K562 (cell line): ENCODE data around the gene CACNA2D3. TPM values are rescaled to one million over a fixed set of nuclear protein-coding genes. Genes with fewer than 3 reads are reported as not detected.

ENCODE experiments used
- ATAC-seq: fragments of 200-7000 bp; cut with Tn5 transposase; 3 replicates; pipeline ENCODE4 v1.9.1; 2020; ENCODE audit warnings: moderate library complexity
- BruUV-seq: library from RNA; stranded (reverse); fragments of 400-500 nt; replicated peaks from 2 replicates; lab custom pipeline; 2021; lab: Mats Ljungman, UMichigan
- CTCF ChIA-PET: fragments of 300-600 bp; formaldehyde crosslinking; extraction: SDS; loops from one replicate; lab custom pipeline; 2021; ENCODE audit warnings: low intra/inter-chr PET ratio; lab: Yijun Ruan, JAX
- POLR2A ChIA-PET: fragments of 300-600, 350-650 bp; sonication (Branson Sonifier 250); formaldehyde crosslinking; extraction: SDS; loops from one replicate; lab custom pipeline; 2021; ENCODE audit warnings: antibody characterized with exemption, inconsistent platforms; lab: Yijun Ruan, JAX
- DNase-seq, 4 experiments: peaks; one replicate each; pipeline versions ENCODE4 v3.0.0 to v3.0.0-alpha.2; 2011 to 2018; ENCODE audit warnings: low spot score in 3 of 4, mixed read lengths in 3 of 4; ENCODE audit errors: extremely low read depth in 1 of 4
- FAIRE-seq: peaks from 2 replicates; lab custom pipeline; 2011; peaks lifted over from hg19 to GRCh38; lab: Jason Lieb, UNC
- H2AFZ ChIP-seq: 2 replicates; pipeline ENCODE4 v1.6.0; 2011; ENCODE audit warnings: low read depth, low read length, control low read depth, inconsistent platforms
- H3K27ac ChIP-seq: fragments of 200-600 bp; 3 replicates; pipeline ENCODE4 v1.8.0; 2011; ENCODE audit warnings: low read depth, mild to moderate bottlenecking, control low read depth, inconsistent platforms, low read length, moderate library complexity, mixed read lengths; ENCODE audit errors: extremely low read depth
- H3K27me3 ChIP-seq, 2 experiments: fragments of 300-600 bp in 1 of 2; 2 replicates in 1 of 2; 3 replicates in 1 of 2; pipeline versions ENCODE4 v1.6.0 to v1.8.0; 2011; ENCODE audit warnings: inconsistent platforms in 2 of 2, low read length in 2 of 2, mild to moderate bottlenecking in 1 of 2, mixed read lengths in 1 of 2, moderate library complexity in 1 of 2; ENCODE audit not compliant: control insufficient read depth in 2 of 2, insufficient read depth in 2 of 2
- H3K36me3 ChIP-seq: fragments of 300-600 bp; 3 replicates; pipeline ENCODE4 v1.8.0; 2011; ENCODE audit warnings: mild to moderate bottlenecking, low read length, inconsistent platforms; ENCODE audit not compliant: control insufficient read depth, insufficient read depth
- H3K4me1 ChIP-seq, 2 experiments: fragments of 200-600 bp in 1 of 2; replicated peaks in 1 of 2; 2 replicates in 1 of 2; 3 replicates in 1 of 2; pipeline versions ENCODE4 v1.5.1 to v1.8.0; 2011; ENCODE audit warnings: inconsistent platforms in 2 of 2, low read length in 2 of 2, mild to moderate bottlenecking in 1 of 2, mixed read lengths in 1 of 2, moderate library complexity in 1 of 2; ENCODE audit not compliant: control insufficient read depth in 2 of 2, insufficient read depth in 2 of 2
- H3K4me2 ChIP-seq: 2 replicates; pipeline ENCODE4 v1.6.1; 2011; ENCODE audit warnings: low read length, control low read depth, inconsistent platforms, mixed read lengths; ENCODE audit not compliant: insufficient read depth
- H3K4me3 ChIP-seq: fragments of 200-600 bp; sonication (generic), shearing (Covaris generic); 2 replicates; pipeline ENCODE4 v1.5.1; 2016; ENCODE audit warnings: control low read depth, inconsistent platforms
- H3K79me2 ChIP-seq: fragments of 200-600 bp; 3 replicates; pipeline ENCODE4 v1.8.0; 2011; ENCODE audit warnings: low read length, inconsistent platforms; ENCODE audit not compliant: control insufficient read depth, insufficient read depth
- H3K9ac ChIP-seq, 2 experiments: 2 replicates each; pipeline versions ENCODE4 v1.6.0 to v1.6.1; 2011; ENCODE audit warnings: low read depth in 2 of 2, low read length in 2 of 2, control low read depth in 1 of 2, inconsistent platforms in 1 of 2, mild to moderate bottlenecking in 1 of 2, mixed read lengths in 1 of 2; ENCODE audit not compliant: insufficient read depth in 1 of 2
- H3K9me1 ChIP-seq: one replicate; pipeline ENCODE4 v1.6.0; 2011; ENCODE audit warnings: inconsistent platforms, mild to moderate bottlenecking, low read length, moderate library complexity; ENCODE audit not compliant: control insufficient read depth, insufficient read depth
- H3K9me3 ChIP-seq: replicated peaks from 2 replicates; pipeline ENCODE4 v1.5.1; 2011; ENCODE audit warnings: low read depth, low read length, inconsistent platforms; ENCODE audit not compliant: control insufficient read depth, insufficient read depth
- H4K20me1 ChIP-seq: replicated peaks from 2 replicates; pipeline ENCODE4 v1.6.1; 2011; ENCODE audit warnings: low read length, inconsistent platforms, mixed read lengths; ENCODE audit not compliant: control insufficient read depth, insufficient read depth
- ARID4B ChIP-seq: sonication (generic); formaldehyde crosslinking; IDR thresholded peaks from 2 replicates; pipeline ENCODE4 v1.8.0; 2022; ENCODE audit warnings: mild to moderate bottlenecking, missing genetic modification reagents
- CHCHD3 ChIP-seq: fragments of 250-450 bp; sonication (Bioruptor Pico); IDR thresholded peaks from 2 replicates; pipeline ENCODE4 v2.1.2; 2022; ENCODE audit warnings: mild to moderate bottlenecking
- ERF ChIP-seq: fragments of 450-650 bp; formaldehyde crosslinking; IDR thresholded peaks from 2 replicates; pipeline ENCODE4 v1.4.0; 2020; ENCODE audit warnings: mild to moderate bottlenecking, mixed read lengths
- GATA2 ChIP-seq: sonication (generic); formaldehyde crosslinking; IDR thresholded peaks from 2 replicates; pipeline ENCODE4 v1.4.0; 2020; ENCODE audit warnings: mild to moderate bottlenecking, missing genetic modification reagents
- HDAC3 ChIP-seq: fragments of 450-650 bp; IDR thresholded peaks from 2 replicates; pipeline ENCODE4 v1.6.1; 2018; ENCODE audit warnings: borderline replicate concordance, mild to moderate bottlenecking, moderate library complexity; ENCODE audit not compliant: partially characterized antibody
- HES1 ChIP-seq: fragments of 450-650 bp; IDR thresholded peaks from 2 replicates; pipeline ENCODE4 v1.6.1; 2016; ENCODE audit warnings: low read depth, mild to moderate bottlenecking, moderate library complexity
- TFE3 ChIP-seq: fragments of 450-650 bp; formaldehyde crosslinking; IDR thresholded peaks from 2 replicates; pipeline ENCODE4 v1.4.0; 2020; ENCODE audit warnings: mild to moderate bottlenecking, mixed read lengths
- ZBTB1 ChIP-seq: sonication (generic); formaldehyde crosslinking; IDR thresholded peaks from 2 replicates; pipeline ENCODE4 v1.8.1; 2023; ENCODE audit warnings: missing genetic modification reagents, low read depth, mild to moderate bottlenecking, borderline replicate concordance
- ZFP91 ChIP-seq: sonication (generic); formaldehyde crosslinking; IDR thresholded peaks from 2 replicates; pipeline ENCODE4 v1.8.0; 2022; ENCODE audit warnings: mild to moderate bottlenecking, missing genetic modification reagents
- WGBS: fragments of 100-300 bp; shearing (Covaris generic); methylation state at CpG from one replicate; pipeline ENCODE4 v1.1.6; 2016; ENCODE audit warnings: low coverage, mixed read lengths; ENCODE audit not compliant: insufficient coverage; ENCODE audit errors: missing lambda C conversion rate; 5-methylcytosine and 5-hydroxymethylcytosine counted together
- in situ Hi-C: fragments of 300-500 bp; cut with MboI; formaldehyde crosslinking; loops from 4 replicates; pipeline ENCODE4 v1.15.0; 2018; ENCODE audit warnings: inconsistent platforms, mixed read lengths
- intact Hi-C: fragments of 100-400 bp; cut with micrococcal nuclease; formaldehyde crosslinking; loops from 2 replicates; pipeline ENCODE4 v1.14.2; 2022
- polyA plus RNA-seq, 8 experiments: library from polyadenylated mRNA; depleted of rRNA in 4 of 8; stranded (reverse) in 5 of 8; unstranded in 3 of 8; fragments of >200 nt; fragmentation: Nextera tagmentation in 2 of 8; fragmentation: Illumina TruSeq in 1 of 8; extraction: Ambion mirVana in 2 of 8; extraction: Trizol in 1 of 8; gene quantifications; 2 replicates each; pipeline versions ENCODE4 v1.2.1 to v1.2.3, GENCODE V29; 2011 to 2014; ENCODE audit warnings: inconsistent platforms in 1 of 8, missing spikeins in 1 of 8
- total RNA-seq, 7 experiments: library from RNA; depleted of rRNA in 6 of 7; stranded (reverse); fragments of >200 nt in 6 of 7; fragmentation: Illumina TruSeq in 2 of 7; extraction: Trizol in 2 of 7; gene quantifications; 2 replicates each; pipeline versions ENCODE4 v1.2.1 to v1.2.3, GENCODE V29; 2011 to 2021; ENCODE audit warnings: low replicate concordance in 1 of 7

Gene CACNA2D3
- total and polyA plus RNA-seq, 9 of the 15 experiments (the other 6 are each of a cell fraction or from before 2014, with no cell fraction given) = 0.01 TPM; not detected in 8

GRCh38 chr3:54814224-54814623 is 691.9 kb downstream of the CACNA2D3 start:
- Histone ChIP-seq H3K4me3 (no peak overlapping the region), H2AFZ (no peak overlapping the region), H3K27me3 (no peaks in the 10 kb centered on the region), H3K4me1 (no peaks in the 10 kb centered on the region), H3K36me3 (no peaks in the 10 kb centered on the region), H3K27ac (no peak overlapping the region), H3K4me2 (no peak overlapping the region), H3K9ac (no peak overlapping the region), H3K9me1 (no peaks in the 10 kb centered on the region), H4K20me1 (no peaks in the 10 kb centered on the region), H3K9me3 (no peaks in the 10 kb centered on the region), H3K79me2 (no peaks in the 10 kb centered on the region)
- TF ChIP-seq CHCHD3 (CRISPR knock-in tag) = no peak
- TF ChIP-seq ZBTB1 (CRISPR knock-in tag) = no peak
- no peak for TF ChIP-seq ERF
- TF ChIP-seq ARID4B (CRISPR knock-in tag) = no peak
- TF ChIP-seq GATA2 (CRISPR knock-in tag) = no peak
- no peak for TF ChIP-seq TFE3 (CRISPR knock-in tag)
- TF ChIP-seq ZFP91 (CRISPR knock-in tag) = no peak
- no peak for TF ChIP-seq HES1
- no peak for TF ChIP-seq HDAC3
- in situ Hi-C loops = no loop called here
- DNase-seq (no peak), ATAC-seq (no peak), FAIRE-seq (no peak)
- no TSS peak for BruUV-seq
- intact Hi-C loops = no loop called here
- ChIA-PET POLR2A (interaction anchor here (0.7 kb wide), 1 partner anchor 12 kb away, joined by 3 read pairs; no protein-coding TSS in a partner anchor), CTCF (no interaction called here)
- 0% methylated on average over 3 of the region's 3 CpGs for WGBS
